ENCODE results near the gene RPL39.

Gene RPL39

GRCh38 chrX:119759248-119759766 is 32.1 kb downstream of the RPL39 start:
- FAIRE-seq: no peak
- TF ChIP-seq, protein P1, sequence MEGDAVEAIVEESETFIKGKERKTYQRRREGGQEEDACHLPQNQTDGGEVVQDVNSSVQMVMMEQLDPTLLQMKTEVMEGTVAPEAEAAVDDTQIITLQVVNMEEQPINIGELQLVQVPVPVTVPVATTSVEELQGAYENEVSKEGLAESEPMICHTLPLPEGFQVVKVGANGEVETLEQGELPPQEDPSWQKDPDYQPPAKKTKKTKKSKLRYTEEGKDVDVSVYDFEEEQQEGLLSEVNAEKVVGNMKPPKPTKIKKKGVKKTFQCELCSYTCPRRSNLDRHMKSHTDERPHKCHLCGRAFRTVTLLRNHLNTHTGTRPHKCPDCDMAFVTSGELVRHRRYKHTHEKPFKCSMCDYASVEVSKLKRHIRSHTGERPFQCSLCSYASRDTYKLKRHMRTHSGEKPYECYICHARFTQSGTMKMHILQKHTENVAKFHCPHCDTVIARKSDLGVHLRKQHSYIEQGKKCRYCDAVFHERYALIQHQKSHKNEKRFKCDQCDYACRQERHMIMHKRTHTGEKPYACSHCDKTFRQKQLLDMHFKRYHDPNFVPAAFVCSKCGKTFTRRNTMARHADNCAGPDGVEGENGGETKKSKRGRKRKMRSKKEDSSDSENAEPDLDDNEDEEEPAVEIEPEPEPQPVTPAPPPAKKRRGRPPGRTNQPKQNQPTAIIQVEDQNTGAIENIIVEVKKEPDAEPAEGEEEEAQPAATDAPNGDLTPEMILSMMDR (IDR thresholded peaks at IDR 0.05; ENCODE audit: insufficient read depth, missing control alignments): no peak
- DNase-seq (ENCODE audit: insufficient read length, low spot score): no peak

GRCh38 chrX:119758731-119759247 is 32.6 kb downstream of the RPL39 start:
- FAIRE-seq (no peak), DNase-seq (ENCODE audit: insufficient read length, low spot score) (no peak)
- TF ChIP-seq, protein P1 (IDR thresholded peaks at IDR 0.05; ENCODE audit: insufficient read depth, missing control alignments): no peak

DNA sequence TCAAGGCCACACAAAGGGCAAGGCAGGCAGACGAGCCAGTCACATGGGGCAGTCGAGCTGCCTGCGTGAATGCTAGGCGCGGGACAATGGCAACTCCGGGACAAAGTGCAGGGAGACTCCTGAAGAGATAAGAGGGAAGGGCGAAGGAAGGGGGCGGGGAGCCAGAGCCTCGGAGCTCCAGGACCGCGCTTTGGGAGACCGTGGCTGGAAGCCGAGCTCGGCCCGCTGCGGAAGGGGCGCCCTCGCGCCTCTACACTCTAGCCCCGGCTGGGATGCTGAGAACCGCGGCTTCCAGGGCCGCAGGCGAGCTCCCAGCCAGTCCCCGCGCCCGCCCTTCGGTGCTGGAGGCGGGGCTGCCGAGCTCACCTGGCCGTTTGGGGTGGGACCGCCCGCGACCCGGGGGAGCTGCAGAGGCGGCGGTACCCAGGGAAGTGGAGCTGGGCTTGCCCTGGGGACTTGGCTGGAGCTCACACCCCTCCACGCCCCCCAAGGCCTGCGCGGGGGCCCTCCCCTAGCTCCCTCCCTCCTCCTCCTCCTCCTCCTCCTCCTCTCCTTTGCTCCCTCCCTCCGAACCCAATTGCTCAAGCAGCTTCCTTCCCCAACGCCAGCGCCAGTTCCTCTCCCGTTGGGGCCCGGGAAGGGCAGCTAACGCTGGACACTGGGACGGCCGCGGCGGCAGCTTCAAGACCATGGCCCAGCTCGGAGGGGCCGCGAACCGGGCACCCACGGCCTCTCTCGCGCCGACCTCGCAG is 33.3 kb downstream of the RPL39 start, which contains the start of gene SOWAHD:
SOWAHD (plus strand) TSS at position 610 of the 752 bp plus-strand sequence; CDS start at position 690, 80 bp downstream.
- FAIRE-seq (no peak), DNase-seq (ENCODE audit: insufficient read length, low spot score) (no peak)
- TF ChIP-seq, protein P1 (IDR thresholded peaks at IDR 0.05; ENCODE audit: insufficient read depth, missing control alignments): no peak

DNA sequence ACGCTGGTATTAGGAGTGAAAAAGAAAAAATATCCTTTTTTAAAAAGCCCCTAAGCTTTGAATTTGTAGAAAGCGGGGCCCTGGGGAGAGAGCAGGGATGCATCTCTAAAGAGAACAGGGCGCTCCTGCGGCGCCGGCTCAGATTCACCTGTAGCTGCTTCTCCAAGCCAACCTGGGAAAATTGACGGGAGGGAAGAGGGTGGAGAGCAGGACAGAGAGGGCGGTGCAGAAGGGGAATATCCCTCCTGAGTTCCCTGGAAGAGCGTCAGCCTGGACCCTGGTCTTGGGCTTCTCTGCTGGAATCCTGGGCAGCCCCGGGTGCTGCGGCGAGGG is 33.8 kb downstream of the RPL39 start:
- TF ChIP-seq, protein P1 (IDR thresholded peaks at IDR 0.05; ENCODE audit: insufficient read depth, missing control alignments): no peak
- FAIRE-seq (no peak), DNase-seq (ENCODE audit: insufficient read length, low spot score) (no peak)

DNA sequence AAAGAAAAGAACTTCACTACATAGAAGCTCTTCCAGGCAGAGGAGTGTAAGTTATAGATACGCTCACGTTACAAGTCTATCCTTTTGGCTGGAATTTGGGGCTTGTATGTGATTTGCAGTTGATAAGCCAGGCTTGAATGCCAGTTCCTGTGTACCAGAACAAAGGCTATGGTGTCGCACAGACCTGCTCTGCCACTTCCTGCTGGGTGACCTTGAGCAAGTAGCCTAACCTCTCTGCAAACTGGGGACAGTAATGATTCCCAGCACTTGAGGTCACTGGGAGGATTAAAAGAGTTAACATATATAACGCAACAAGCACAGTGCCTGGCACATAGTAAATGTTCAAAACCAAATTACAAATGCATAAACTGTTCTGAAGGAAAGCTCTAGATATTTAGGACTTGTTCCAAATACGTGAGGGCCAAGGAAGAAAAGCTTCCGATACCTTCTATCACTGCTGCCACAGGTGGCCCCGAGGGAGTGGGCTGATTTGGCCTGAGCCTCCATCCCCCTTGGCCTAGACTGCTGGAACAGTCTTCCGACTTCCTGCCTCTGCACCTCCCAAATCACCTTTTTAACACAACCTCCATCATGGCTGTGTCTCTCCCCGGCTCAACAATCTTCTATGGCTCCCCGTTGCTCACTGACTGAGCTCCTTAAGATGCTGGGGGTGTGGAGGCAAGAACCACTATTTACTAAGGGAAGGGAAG is 34.3 kb downstream of the RPL39 start:
- no peak for DNase-seq (ENCODE audit: insufficient read length, low spot score)
- TF ChIP-seq, protein P1 (IDR thresholded peaks at IDR 0.05; ENCODE audit: insufficient read depth, missing control alignments): no peak
- FAIRE-seq: no peak

GRCh38 chrX:119755981-119756533 is 35.4 kb downstream of the RPL39 start:
- FAIRE-seq (no peak), DNase-seq (ENCODE audit: insufficient read length, low spot score) (no peak)
- TF ChIP-seq, protein P1 (IDR thresholded peaks at IDR 0.05; ENCODE audit: insufficient read depth, missing control alignments): no peak

Measured in D721Med (cell line).